ENCODE measurements around the gene CNOT11. TPM values are rescaled to one million over a fixed set of nuclear protein-coding genes. Genes with fewer than 3 reads are reported as not detected.

CNOT11 gene
- total RNA-seq, 1 experiment from 2014 or later: 57.8 TPM

- no peak overlapping the region for H3K9ac ChIP-seq (ENCODE audit: low read length)
- DNase-seq (ENCODE audit: low read depth, low spot score) (no peak), ATAC-seq (no peak)
- H2AFZ ChIP-seq (ENCODE audit: low read depth, low read length, poor library complexity, severe bottlenecking): no peak overlapping the region
- H3K27me3 ChIP-seq (ENCODE audit: insufficient read depth, low read length): no peaks in the 10 kb centered on the region
- BruUV-seq (replicated peaks): no TSS peak
- ChIA-PET POLR2A (no interaction called here), RAD21 (ENCODE audit: low non-redundant PET in 1 of 2, low total read pairs in 2 of 2, uncharacterized antibody in 2 of 2, unreplicated experiment in 2 of 2) (no interaction called here), CTCF (no interaction called here)
- no peak overlapping the region for H3K4me2 ChIP-seq (ENCODE audit: low read length)
- H3K27ac ChIP-seq (ENCODE audit: low read depth, low read length): no peak overlapping the region
- intact Hi-C loops (cut with micrococcal nuclease): no loop called here
- TF ChIP-seq POLR2AphosphoS5 (IDR thresholded peaks at IDR 0.05; ENCODE audit: low read depth, low read length): no peak
- TF ChIP-seq ELF1 (IDR thresholded peaks at IDR 0.05; ENCODE audit: borderline replicate concordance, low read depth): no peak
- TF ChIP-seq SRF (IDR thresholded peaks at IDR 0.05; ENCODE audit: low read depth): no peak
- TF ChIP-seq TCF7L2 (IDR thresholded peaks at IDR 0.05; ENCODE audit: borderline replicate concordance, extremely low read depth, insufficient read depth, insufficient read length): no peak
- TF ChIP-seq ZBTB33 (IDR thresholded peaks at IDR 0.05; ENCODE audit: extremely low read depth, insufficient replicate concordance, low read length): no peak
- TF ChIP-seq SIN3A (IDR thresholded peaks at IDR 0.05; ENCODE audit: low read depth): no peak
- no peak for TF ChIP-seq ATF3 (IDR thresholded peaks at IDR 0.05)
- TF ChIP-seq ZNF274 (IDR thresholded peaks at IDR 0.05; ENCODE audit: low read depth, low read length): no peak
- no peak for TF ChIP-seq FOSL1 (IDR thresholded peaks at IDR 0.05; ENCODE audit: low read depth)
- TF ChIP-seq POLR2A (IDR thresholded peaks at IDR 0.05; ENCODE audit: borderline replicate concordance, extremely low read depth, insufficient read depth, insufficient read length): no peak
- no peaks in the 10 kb centered on the region for H3K9me3 ChIP-seq (ENCODE audit: control insufficient read depth in 1 of 2, insufficient read depth in 1 of 2, low read depth in 1 of 2, low read length in 2 of 2)
- H3K4me1 ChIP-seq (ENCODE audit: control insufficient read depth in 1 of 2, insufficient read depth in 2 of 2, low read length in 2 of 2): no peaks in the 10 kb centered on the region
- H3K36me3 ChIP-seq (ENCODE audit: control insufficient read depth in 1 of 2, insufficient read depth in 2 of 2, low read length in 2 of 2): no peaks in the 10 kb centered on the region
- H3K4me3 ChIP-seq (replicated peaks in 1 of 2; ENCODE audit: low read depth in 1 of 2, low read length in 2 of 2): no peak overlapping the region
- H3K79me2 ChIP-seq (ENCODE audit: insufficient read depth, low read length): no peaks in the 10 kb centered on the region
- no peaks in the 10 kb centered on the region for H3K9me2 ChIP-seq (ENCODE audit: insufficient read depth)
- H4K20me1 ChIP-seq (ENCODE audit: insufficient read depth): no peaks in the 10 kb centered on the region
These were observed 21.4 kb upstream of the CNOT11 start for GRCh38 chr2:101231240-101231639.

Data from HCT116 (cell line).